Measurements from ENCODE around the gene PILRB.
"Not testable (repeated sequence)": the region's sequence is repeated elsewhere in the genome, so short reads cannot be mapped to it uniquely, and the experiment has no call there.

PILRB gene

DNA sequence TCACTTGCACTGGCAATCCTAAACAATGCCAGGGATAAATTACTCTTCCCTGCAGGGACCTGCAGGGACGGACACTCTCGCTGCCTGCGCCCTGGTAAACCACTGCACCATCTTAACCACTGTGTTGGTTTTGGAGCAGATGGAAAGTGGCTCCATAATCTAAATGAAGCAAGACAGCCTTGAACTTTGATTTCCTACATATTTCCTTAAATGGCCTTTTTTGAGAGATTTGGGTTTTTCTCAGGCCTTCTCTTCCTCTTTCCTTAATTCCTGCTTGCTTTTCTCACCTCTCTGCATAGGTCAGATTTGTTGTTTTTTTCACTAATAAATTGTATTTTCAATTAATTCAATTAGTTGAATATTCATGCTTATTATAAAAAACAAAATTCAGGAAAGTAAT is 18.1 kb downstream of the PILRB start:
- DNase-seq (ENCODE audit: low spot score) = no peak

DNA sequence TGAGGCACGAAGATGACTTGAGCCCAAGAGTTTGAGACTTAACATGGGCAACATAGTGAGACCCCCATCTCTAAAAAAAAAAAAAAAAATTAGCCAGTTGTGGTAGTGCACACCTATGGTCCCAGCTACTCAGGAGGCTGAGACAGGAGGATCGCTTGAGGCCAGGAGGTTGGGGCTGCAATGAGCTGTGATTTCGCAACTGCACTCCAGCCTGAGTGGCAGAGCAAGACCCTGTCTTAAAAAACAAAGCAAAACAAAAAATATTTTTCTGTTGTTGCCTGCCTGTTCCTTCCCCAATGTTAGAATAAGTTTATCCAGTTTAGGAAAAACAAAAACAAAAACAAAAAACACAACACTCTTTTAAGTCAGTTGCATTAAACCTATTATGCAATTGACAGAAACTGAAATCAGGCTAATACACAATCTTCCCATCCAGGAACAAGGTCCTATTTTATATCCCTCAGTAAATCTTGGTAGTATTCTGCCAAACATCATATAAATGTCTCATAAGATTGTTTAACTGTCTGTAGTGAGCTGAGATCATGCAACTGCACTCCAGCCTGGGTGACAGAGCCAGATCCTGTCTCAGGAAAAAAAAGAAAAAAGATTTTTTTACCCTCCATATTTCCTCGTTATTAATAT is 20.3 kb downstream of the PILRB start:
- DNase-seq (ENCODE audit: low spot score) = no peak

DNA sequence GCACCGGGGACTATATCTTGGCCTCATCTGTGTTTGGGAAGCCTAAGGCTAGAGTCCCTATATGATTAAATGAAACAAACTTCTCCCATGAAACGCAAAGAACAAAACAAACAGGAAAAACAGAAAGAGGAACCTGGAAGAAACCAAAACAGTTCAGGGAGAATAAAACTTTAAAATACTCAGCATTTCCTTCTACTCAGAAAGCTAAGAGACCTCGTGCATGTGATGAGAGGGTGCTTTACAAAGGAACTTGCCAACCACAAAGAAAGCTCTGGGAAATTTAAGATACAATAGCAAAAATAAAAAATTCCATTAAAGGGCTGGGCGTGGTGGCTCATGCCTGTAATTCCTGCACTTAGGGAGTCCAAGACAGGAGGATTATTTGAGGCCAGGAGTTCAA is 22.3 kb downstream of the PILRB start:
- DNase-seq (ENCODE audit: low spot score) = no peak

DNA sequence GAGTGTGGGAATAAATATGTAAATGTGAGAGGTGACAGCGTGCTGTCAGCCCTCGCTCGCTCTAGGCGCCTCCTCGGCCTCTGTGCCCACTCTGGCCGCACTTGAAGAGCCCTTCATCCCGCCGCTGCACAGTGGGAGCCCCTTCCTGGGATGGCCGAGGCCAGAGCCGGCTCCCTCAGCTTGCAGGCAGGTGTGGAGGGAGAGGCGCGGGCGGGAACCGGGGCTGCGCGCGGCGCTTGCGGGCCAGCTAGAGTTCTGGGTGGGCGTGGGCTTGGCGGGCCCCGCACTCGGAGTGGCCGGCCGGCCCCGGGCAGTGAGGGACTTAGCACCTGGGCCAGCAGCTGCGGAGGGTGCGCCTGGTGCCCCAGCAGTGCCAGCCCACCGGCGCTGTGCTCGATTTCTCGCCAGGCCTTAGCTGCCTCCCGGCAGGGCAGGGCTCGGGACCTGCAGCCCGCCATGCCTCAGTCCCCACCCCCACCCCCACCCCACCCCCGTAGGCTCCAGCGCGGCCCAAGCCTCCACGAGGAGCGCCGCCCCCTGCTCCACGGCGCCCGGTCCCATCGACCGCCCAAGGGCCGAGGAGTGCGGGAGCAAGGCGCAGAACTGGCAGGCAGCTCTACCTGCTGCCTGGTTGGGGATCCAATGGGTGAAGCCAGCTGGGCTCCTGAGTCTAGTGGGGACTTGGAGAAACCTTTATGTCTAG is 23.8 kb downstream of the PILRB start:
- DNase-seq (ENCODE audit: low spot score) = not testable (repeated sequence)

DNA sequence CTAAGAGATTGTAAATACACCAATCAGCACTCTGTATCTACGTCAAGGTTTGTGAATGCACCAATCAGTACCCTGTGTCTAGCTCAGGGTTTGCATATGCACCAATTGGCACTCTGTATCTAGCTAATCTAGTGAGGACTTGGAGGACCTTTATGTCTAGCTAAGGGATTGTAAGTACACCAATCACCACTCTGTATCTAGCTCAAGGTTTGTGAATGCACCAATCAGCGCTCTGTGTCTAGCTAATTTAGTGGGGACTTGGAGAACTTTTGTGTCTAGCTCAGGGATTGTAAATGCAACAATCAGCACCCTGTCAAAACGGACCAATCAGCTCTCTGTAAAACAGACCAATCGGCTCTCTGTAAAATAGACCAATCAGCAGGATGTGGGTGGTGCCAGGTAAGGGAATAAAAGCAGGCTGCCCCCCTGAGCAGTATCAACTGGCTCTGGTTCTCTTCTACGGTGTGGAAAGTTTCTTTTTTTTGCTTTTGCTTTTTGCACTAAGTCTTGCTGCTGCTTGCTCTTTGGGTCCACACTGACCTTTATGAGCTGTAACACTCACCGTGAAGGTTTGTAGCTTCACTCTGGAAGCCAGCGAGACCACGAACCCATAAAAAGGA is 24.4 kb downstream of the PILRB start:
- not testable (repeated sequence) for DNase-seq (ENCODE audit: low spot score)

DNA sequence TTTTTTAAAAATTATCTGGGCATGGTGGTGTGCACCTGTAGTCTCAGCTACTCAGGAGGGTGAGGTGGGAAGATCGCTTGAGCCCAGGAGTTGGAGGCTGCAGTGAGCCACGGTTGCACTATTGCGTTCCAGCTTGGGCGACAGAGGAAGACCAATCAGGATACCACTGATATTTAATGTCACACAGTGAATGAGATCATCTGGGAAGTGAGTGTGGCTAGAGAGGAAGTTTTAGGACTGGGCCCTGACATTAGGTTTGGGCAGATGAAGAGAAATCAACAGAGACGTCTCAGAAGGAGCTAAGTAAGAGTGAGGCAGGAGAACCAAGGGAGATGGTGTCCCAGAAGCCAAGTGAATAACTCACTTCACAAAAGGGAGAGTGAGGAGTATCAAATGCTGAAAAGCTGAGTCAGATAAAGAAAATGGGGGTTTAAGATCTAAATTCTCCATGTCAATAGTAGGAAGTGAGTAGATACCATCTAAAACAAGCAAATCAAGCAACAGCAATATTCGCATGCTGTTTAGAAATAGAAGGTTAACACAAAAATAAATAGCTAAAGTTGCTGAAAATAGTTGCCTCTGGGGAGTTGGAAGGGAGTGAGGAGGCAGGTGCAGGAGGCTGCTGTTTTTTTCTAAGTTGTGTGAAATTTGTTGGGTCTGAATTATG is 26.8 kb downstream of the PILRB start:
- DNase-seq (ENCODE audit: low spot score) = no peak

DNA sequence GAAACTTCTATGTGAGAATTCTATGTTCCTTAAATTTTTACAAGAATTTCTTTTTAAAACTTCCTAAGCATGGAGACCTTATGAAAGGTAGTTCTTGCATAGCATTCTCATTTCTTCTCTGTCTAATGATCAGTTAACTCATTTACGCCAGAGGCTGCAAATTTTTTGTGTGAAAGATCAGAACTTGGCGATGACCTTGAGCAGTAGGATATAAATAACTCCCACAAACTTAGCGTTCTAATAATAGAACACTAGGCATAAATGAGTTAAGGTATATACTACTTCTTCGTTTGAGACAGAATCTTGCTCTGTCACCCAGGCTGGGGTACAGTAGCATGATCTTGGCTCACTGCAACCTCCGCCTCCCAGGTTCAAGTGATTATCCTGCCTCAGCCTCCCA is 29.0 kb downstream of the PILRB start:
- DNase-seq (ENCODE audit: low spot score) = no peak

DNA sequence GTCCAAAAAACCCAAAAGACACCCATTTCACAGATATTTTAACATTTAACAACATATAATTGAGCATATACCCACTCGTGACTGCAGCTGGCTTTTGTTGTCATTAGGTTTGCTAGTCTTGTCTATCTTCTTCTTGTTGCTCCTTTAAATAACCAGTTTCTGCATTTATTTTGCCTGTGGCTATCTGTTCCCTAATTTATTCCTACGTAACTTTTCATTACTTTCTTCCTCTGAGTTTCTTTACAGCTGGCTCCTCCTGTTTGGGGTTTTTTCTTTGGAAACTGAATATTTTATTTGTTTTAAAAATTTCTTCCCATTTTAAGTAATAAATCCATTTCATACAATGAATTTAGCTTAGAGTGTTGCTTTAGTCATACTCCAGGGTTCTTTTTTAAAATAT is 29.8 kb downstream of the PILRB start:
- no peak for DNase-seq (ENCODE audit: low spot score)

DNA sequence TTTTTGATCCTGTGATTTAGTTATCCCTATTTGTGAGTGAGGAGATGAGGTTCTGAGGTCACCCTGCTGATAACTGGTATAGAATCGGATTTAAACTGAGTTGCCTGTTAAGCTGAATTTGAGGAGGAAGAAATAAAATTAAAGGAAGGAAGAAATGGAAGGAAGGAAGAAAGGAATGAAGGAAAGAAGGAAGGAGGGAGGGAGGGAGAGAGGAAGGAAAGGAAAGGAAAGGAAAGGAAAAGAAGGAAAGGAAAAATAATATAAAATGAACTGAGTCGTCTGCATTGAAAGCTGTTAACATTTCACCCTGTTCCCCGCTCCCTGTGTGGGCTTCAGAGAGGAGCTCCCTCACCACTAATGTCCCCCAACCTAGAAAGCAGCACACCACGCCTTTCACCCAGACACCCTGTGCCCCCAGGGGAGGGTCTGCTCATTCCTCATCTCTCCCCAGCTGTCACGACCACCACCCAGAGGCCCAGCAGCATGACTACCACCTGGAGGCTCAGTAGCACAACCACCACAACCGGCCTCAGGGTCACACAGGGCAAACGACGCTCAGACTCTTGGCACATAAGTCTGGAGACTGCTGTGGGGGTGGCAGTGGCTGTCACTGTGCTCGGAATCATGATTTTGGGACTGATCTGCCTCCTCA is 31.6 kb downstream of the PILRB start:
- DNase-seq (ENCODE audit: low spot score) = no peak

DNA sequence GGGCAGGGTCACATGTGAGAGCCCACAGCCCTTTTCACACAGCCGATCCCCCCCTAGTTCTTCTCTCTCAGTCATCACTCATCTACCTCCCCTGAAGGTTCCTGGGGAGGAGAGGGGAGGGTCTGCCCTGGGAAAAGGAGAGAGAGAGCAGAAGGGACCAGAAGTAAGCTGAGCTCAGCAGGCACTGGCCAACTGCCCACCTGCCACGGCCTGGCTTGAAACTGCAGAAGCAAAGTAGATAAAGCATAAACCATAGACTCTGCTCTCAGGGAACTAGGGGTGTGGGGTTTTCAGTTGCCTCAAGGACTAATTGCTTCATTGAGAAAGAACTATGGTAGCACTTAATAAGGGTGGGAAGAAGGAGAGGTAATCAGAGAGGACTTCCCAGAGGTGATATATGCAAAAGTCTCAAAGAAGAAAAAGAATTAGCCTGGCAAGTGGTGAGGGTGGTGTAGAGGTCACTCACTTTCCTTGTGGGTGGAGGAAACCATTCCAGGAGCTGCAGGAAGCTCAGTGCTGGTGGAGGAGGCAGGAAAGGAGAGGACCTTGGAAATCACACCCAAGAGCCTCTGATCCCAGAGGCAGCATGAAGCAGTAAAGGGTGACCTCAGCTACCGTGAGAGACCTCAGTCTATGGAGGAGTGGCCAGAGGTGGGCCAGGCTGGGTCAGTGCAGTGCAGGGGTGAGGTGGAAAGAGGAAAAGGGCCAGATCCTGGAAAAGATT is 32.5 kb downstream of the PILRB start:
- no peak for DNase-seq (ENCODE audit: low spot score)

DNA sequence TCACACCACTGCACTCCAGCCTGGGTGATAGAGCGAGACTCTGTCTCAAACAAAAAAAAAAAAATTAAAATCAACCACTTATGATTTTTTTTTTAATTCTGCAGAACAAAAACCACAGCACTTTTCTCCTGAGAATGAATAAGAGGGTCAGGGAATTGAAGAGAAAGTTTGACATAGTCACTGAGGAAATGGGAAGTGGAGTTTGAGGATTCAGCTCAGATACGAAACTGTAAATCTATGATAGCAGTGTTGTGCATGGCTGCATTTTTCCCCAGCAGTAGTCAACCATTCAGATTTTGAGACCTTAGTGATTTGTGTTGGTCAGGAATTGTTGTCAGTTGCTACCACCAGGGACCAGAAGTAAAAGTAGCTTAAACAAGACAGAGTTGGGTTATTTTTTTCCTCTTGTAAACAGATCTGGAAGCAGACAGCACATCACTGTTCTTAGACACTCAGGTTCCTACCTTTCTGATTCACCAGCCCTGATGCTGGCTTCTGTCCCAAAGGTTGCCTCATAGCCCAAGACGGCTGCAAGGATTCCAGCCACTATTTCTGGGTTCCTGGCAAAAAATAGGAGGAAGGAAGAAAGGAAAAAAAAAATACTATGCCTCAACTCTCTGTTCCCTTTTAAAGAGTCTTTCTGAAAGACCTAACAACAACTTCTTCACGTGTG is 35.5 kb downstream of the PILRB start:
- DNase-seq (ENCODE audit: low spot score) = no peak

DNA sequence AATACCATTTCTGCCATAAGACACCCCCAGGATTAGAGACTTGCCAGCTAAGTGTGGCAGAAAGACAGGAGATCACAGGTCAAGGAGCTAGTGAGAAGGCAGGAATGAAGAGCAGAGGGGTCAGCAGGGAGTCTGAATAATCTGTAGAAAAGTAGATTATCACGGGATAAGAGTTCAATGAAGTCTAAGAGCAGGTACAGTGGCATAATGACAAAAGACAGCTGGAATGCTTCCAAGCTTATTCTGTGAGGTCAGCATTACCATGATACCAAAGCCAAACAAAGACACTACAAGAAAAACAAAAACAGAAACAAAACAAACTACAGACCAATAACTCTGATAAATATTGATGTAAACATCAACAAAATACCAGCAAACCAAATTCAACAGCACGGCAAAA is 36.2 kb downstream of the PILRB start:
- DNase-seq (ENCODE audit: low spot score) = no peak

DNA sequence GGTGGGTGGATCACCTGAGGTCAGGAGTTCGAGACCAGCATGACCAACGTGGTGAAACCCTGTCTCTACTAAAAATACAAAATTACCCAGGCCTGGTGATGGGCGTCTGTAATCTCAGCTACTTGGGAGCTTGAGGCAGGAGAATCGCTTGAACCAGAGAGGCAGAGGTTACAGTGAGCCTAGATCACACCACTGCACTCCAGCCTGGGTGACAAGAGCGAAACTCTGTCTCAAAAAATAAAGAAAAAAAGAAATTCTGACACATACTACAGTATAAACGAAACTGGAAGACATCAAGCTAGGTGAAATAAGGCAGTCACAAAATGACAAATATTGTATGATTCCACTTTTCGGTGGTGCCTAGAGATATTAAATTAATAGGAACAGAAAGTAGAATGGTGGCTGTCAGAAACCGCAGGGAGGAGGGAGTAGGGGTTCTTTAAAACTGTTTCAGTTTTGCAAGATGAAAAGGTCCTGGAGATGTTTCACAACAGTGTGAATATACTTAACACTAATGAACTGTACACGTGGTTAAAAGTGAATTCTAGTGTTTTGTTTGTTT is 38.6 kb downstream of the PILRB start:
- peak; percentile 58 for DNase-seq (ENCODE audit: low spot score)

DNA sequence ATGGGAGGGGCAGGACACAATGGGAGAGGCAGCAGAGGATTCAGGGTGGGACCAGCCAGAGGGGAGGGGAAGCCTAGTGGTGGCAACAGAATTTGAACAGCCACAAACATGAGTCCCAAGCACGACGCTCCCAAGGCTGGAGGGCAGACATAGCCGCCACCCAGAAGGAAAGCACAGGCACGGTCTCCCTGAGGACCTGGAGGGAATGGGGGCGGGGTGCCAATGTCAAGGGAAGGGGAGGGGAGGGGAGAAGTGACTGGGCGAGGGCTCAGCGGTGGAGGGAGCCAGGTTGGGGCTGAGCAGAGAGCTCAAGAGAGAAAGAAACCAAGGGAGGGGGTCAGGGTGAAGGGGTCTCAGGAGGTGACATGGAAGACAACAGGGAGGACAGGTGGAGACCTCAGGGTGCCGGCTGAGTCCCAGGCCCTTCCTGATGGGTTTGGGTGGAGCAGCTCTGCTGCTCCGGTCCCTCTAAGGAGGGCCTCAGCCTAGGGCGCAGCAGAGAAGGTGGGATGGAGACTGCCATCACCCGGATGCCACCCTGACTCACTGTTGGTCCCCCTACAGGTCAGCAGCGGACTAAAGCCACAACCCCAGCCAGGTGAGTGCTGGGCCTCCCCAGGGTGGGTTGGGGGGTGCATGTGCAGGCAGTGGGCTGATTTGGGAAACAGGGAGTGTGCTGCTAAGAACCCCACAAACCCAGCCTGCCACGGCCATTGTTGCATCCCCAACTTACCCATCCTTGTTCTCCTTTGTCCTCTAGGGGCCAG is 39.6 kb downstream of the PILRB start:
- DNase-seq (ENCODE audit: low spot score) = no peak

DNA sequence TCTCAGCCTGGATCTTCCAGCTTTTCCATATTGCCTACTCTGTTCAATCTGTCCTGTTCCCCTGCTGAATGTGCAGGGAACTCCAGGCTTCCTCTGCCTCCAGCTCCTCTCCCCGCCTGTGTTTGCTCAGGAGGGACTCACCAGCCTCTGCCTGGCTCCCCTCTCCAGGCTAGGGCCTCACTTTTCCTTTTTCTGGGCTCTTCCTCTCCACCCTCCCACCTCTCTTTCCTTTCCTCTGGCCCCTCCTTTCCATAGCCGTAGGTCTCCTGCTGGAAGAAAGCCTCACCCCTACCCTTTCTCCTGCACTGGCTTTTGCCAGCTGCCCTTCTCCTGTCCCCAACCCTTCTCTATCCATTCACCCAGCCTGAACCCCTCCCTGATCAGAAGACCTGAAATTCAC is 40.3 kb downstream of the PILRB start:
- no peak for DNase-seq (ENCODE audit: low spot score)

DNA sequence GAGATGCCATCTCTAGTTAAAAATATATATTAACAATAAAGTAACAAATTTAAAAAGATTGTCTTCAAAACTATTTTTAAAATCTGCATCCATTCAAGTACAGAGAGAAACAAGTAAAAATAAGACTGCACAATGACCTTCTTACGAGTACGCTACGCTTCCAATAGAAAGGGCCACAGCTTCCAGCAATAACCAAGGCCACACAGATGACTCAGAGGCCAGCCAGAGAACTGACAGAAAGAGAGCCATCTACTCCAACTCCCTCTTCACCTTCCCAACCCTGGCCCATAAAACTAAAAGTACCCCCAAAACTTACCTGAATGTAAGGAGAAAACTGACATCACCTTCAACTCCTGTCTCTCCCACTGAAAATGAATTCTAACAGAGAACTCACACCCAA is 42.1 kb downstream of the PILRB start:
- no peak for DNase-seq (ENCODE audit: low spot score)

DNA sequence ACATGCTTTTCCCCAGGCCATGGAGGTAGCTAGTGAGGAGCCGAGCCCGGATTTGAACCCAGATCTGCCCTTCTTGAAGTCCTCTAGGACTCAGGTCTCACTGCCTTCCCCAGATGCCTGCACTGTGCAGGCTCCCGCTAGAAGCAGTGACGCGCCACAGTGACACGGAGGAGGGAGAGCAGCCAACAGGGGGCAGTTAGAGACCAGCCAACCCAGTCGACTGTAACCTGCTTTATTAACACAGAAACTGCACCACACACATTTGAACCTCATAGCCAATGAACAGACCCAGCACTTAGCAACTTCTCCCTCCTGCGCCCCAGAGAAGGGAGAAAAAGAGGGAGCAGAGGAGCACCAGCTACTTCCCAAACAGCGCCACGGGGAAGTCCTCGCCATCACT is 42.7 kb downstream of the PILRB start:
- DNase-seq (ENCODE audit: low spot score) = no peak

DNA sequence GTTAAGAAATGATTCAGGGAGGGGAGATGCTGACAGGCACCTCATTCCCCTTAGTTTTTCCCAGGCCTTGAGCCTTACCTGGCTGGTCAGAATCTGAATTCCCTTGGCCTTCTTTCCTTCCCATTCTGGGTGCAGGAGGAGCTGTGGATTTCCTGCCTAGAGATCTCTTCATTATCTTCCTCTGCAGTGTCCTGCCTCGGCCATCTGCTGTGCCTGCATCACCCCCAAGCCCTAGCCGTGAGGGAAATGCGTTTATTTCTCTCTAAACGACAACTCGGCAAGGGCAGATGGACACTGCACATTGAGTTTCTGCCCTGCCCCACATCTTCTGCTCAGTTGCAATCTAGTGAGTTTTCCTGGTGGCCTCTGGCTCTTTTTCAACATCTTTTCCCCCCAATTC is 43.9 kb downstream of the PILRB start:
- no peak for DNase-seq (ENCODE audit: low spot score)

DNA sequence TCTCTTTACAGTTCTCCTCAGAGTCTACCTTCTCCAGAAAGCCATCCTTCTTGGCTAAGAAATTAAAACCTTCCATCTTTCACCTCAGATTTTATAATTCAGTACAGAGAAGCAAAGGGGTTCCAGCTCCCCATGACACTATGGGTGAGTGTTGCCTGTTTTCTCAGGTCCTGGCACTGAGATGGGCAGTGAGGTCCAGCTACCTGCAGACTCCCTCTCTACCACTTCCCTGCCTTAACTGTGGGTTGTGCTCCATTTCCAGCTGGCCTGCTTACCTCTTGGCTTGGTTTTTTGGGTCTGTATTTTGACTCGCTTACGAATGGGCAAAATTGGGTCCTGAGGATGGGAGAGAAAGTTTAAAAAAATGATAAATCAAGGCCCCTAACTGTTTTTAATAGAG is 44.3 kb downstream of the PILRB start:
- DNase-seq (ENCODE audit: low spot score) = no peak

DNA sequence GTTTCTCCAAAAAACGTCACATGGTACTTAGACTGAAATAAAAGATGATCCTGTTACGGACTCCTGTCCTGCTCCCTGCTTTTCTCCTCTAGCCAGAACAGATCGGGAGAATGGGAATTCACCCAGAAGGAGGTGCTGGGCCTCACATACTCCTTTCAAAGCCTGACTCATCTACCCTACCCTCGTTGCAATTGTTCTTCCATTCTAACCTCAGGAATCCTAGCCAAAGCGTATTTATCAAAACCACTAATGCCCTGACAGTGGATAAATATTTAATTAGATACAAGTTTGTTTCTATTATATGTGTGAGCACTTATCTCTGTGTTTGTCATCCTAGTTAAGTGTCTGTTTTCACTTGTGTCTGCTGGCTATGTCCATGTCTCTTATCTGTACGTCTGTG is 48.9 kb downstream of the PILRB start:
- no peak for DNase-seq (ENCODE audit: low spot score)

All from CD4-positive, alpha-beta T cell treated with Interleukin-2 at 100 ng/mL for 4 hours (primary cell).